ENCODE measurements around the gene MAGEC2.

MAGEC2 gene

GRCh38 chrX:142244568-142244967 is 39.5 kb upstream of the MAGEC2 start:
- no peaks in the 10 kb centered on the region for H3K36me3 ChIP-seq
- H3K27ac ChIP-seq = no peak overlapping the region
- H3K4me3 ChIP-seq (ENCODE audit: low read depth, low read length) = no peak overlapping the region
- peaks cover 25% of the 10 kb centered on the region for H3K27me3 ChIP-seq (ENCODE audit: insufficient read depth, low read depth, severe bottlenecking)
- no peak for DNase-seq
- no peak for TF ChIP-seq CTCF (IDR thresholded peaks at IDR 0.05; ENCODE audit: low read depth, low read length)
- no peaks in the 10 kb centered on the region for H3K9me3 ChIP-seq (ENCODE audit: severe bottlenecking)

DNA sequence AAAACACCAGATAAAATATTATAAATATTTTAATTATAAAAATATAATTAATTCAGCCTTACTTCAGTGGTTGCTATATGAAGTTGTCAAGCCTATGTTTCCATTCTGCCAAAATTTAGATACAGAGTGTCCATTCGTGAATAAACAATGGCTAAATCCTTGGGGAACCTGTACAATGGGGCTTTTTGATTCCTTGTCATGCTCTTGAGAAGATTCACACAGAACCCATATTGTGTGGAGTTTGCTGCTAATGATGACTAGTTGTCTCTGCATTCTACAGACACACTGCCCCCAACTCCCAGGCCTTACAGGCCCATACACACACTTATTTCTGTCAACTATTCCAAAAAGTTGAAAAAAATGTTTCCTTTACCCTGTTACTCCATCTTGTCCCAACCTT is 33.4 kb upstream of the MAGEC2 start:
- TF ChIP-seq CTCF (IDR thresholded peaks at IDR 0.05; ENCODE audit: low read depth, low read length) = no peak
- H3K9me3 ChIP-seq (ENCODE audit: severe bottlenecking) = no peaks in the 10 kb centered on the region
- H3K4me3 ChIP-seq (ENCODE audit: low read depth, low read length) = no peak overlapping the region
- no peak for DNase-seq
- H3K36me3 ChIP-seq = no peaks in the 10 kb centered on the region
- peaks cover 29% of the 10 kb centered on the region for H3K27me3 ChIP-seq (ENCODE audit: insufficient read depth, low read depth, severe bottlenecking)
- no peak overlapping the region for H3K27ac ChIP-seq

DNA sequence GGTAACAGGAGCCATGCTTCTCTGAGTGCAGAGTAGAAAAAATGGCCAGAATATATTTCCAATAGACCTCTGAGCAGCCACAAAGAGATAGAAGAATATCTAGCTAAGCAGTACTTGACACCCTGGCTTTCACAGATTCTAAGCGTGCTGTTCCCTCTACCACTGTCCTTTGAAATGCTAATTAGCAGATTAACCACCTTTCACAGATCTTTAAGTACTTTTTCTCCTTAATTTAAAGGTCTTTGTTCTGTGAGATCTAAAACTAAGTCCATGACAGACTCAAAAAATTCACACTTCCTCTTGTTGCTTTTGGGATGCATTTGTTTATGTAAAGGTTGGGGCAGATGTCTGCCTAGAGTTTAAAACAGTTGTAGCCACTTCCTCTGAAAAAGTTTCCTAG is 28.3 kb upstream of the MAGEC2 start:
- TF ChIP-seq CTCF (IDR thresholded peaks at IDR 0.05; ENCODE audit: low read depth, low read length) = no peak
- peaks cover 12% of the 10 kb centered on the region for H3K27me3 ChIP-seq (ENCODE audit: insufficient read depth, low read depth, severe bottlenecking)
- H3K9me3 ChIP-seq (ENCODE audit: severe bottlenecking) = no peaks in the 10 kb centered on the region
- no peak overlapping the region for H3K4me3 ChIP-seq (ENCODE audit: low read depth, low read length)
- no peaks in the 10 kb centered on the region for H3K36me3 ChIP-seq
- no peak for DNase-seq
- no peak overlapping the region for H3K27ac ChIP-seq

- Histone ChIP-seq H3K27ac (no peak overlapping the region), H3K36me3 (no peaks in the 10 kb centered on the region), H3K9me3 (ENCODE audit: severe bottlenecking) (no peaks in the 10 kb centered on the region), H3K4me3 (ENCODE audit: low read depth, low read length) (no peak overlapping the region), H3K27me3 (ENCODE audit: insufficient read depth, low read depth, severe bottlenecking) (peaks cover 25% of the 10 kb centered on the region)
- DNase-seq = no peak
- no peak for TF ChIP-seq CTCF (IDR thresholded peaks at IDR 0.05; ENCODE audit: low read depth, low read length)
Observed at GRCh38 chrX:142214081-142214480, 9.0 kb upstream of the MAGEC2 start.

GRCh38 chrX:142201113-142201512 is 4.0 kb downstream of the MAGEC2 start:
- no peak for DNase-seq
- H3K4me3 ChIP-seq (ENCODE audit: low read depth, low read length) = no peak overlapping the region
- H3K27ac ChIP-seq = no peak overlapping the region

More at GRCh38 chrX:142201113-142201512, 4.0 kb downstream of the MAGEC2 start:
- Histone ChIP-seq H3K27me3 (ENCODE audit: insufficient read depth, low read depth, severe bottlenecking) (peaks cover 50% of the 10 kb centered on the region), H3K9me3 (ENCODE audit: severe bottlenecking) (no peaks in the 10 kb centered on the region), H3K36me3 (no peaks in the 10 kb centered on the region)
- no peak for TF ChIP-seq CTCF (IDR thresholded peaks at IDR 0.05; ENCODE audit: low read depth, low read length)

Measured in WERI-Rb-1 (cell line).